H1 (cell line): ENCODE results near the gene FGF2.

Experiments
- ATF3 ChIP-seq: IDR thresholded peaks from 2 replicates; pipeline ENCODE4 v1.6.1; 2011; ENCODE audit warnings: low read depth, mild to moderate bottlenecking, low read length; ENCODE audit not compliant: insufficient read depth
- BRCA1 ChIP-seq: IDR thresholded peaks from 2 replicates; pipeline ENCODE4 v1.6.1; 2012; ENCODE audit warnings: low read depth, low read length, improper control_type of control experiment
- CTCF ChIP-seq, 3 experiments: IDR thresholded peaks; 1 replicate in 2 of 3; 2 replicates in 1 of 3; pipeline versions ENCODE4 v1.5.1 to v1.6.1; 2011; ENCODE audit warnings: low read length in 3 of 3, mild to moderate bottlenecking in 3 of 3, inconsistent platforms in 2 of 3, low read depth in 1 of 3, moderate library complexity in 1 of 3; ENCODE audit not compliant: insufficient read depth in 1 of 3; ENCODE audit errors: control extremely low read depth in 1 of 3
- EP300 ChIP-seq, 2 experiments: IDR thresholded peaks; 1 replicate in 1 of 2; 2 replicates in 1 of 2; pipeline ENCODE4 v1.6.1; 2011 to 2012; ENCODE audit warnings: low read depth in 2 of 2, low read length in 2 of 2, mild to moderate bottlenecking in 2 of 2, borderline replicate concordance in 1 of 2, inconsistent platforms in 1 of 2, moderate library complexity in 1 of 2
- MAFK ChIP-seq: IDR thresholded peaks from 2 replicates; pipeline ENCODE4 v1.6.1; 2012; ENCODE audit warnings: low read depth, mild to moderate bottlenecking, improper control_type of control experiment, low read length
- POLR2A ChIP-seq, 2 experiments: IDR thresholded peaks; 1 replicate in 1 of 2; 2 replicates in 1 of 2; pipeline ENCODE4 v1.6.1; 2011; ENCODE audit warnings: low read depth in 2 of 2, low read length in 2 of 2, mild to moderate bottlenecking in 2 of 2; ENCODE audit errors: control extremely low read depth in 1 of 2
- RXRA ChIP-seq: IDR thresholded peaks from 2 replicates; pipeline ENCODE4 v1.6.1; 2011; ENCODE audit warnings: low read depth, mild to moderate bottlenecking, low read length, moderate library complexity; ENCODE audit not compliant: insufficient read depth
- SIN3A ChIP-seq, 2 experiments: IDR thresholded peaks in 1 of 2; conservative IDR thresholded peaks in 1 of 2; 2 replicates each; pipeline ENCODE4 v1.6.1; 2011 to 2012; ENCODE audit warnings: low read length in 2 of 2, improper control_type of control experiment in 1 of 2, low read depth in 1 of 2, mild to moderate bottlenecking in 1 of 2
- TAF1 ChIP-seq: IDR thresholded peaks from 2 replicates; pipeline ENCODE4 v1.6.1; 2011; ENCODE audit warnings: mild to moderate bottlenecking, low read depth, low read length

GRCh38 chr4:122875949-122876348 is 49.3 kb downstream of the FGF2 start:
- TF ChIP-seq SIN3A (conservative IDR thresholded peaks at IDR 0.05 in 1 of 2, IDR thresholded peaks at IDR 0.05 in 1 of 2; ENCODE audit: low read depth in 1 of 2, low read length in 2 of 2) (no peak), CTCF (IDR thresholded peaks at IDR 0.05; ENCODE audit: control extremely low read depth in 1 of 3, insufficient read depth in 1 of 3, low read depth in 1 of 3, low read length in 3 of 3) (no peak), ATF3 (no peak), EP300 (IDR thresholded peaks at IDR 0.05; ENCODE audit: borderline replicate concordance in 1 of 2, low read depth in 2 of 2, low read length in 2 of 2) (no peak), POLR2A (IDR thresholded peaks at IDR 0.05; ENCODE audit: control extremely low read depth in 1 of 2, low read depth in 2 of 2, low read length in 2 of 2) (no peak), RXRA (no peak), BRCA1 (no peak), TAF1 (no peak), MAFK (no peak)
